PC-3 (cell line): ENCODE measurements around the gene ITPR3.

Experiments used
- CTCF ChIP-seq: fragments of 300-600 bp; sonication (generic); conservative IDR thresholded peaks from 2 replicates; pipeline ENCODE4 v1.5.1; 2017; ENCODE audit warnings: antibody characterized with exemption, low read depth, mild to moderate bottlenecking, low read length
- EZH2 ChIP-seq: fragments of 300-600 bp; sonication (generic); IDR thresholded peaks from one replicate; pipeline ENCODE4 v1.6.1; 2017; ENCODE audit warnings: antibody characterized with exemption, mild to moderate bottlenecking, low read length; ENCODE audit not compliant: unreplicated experiment

GRCh38 chr6:33693186-33694105, 72.3 kb downstream of the ITPR3 start:
- no peak for TF ChIP-seq EZH2
- no peak for TF ChIP-seq CTCF
